Activated CD4-positive, alpha-beta T cell treated with anti-CD3 and anti-CD28 coated beads, Interleukin-2, amount 10 ng/mL, durations not matched to agents 24 days and 14 days (primary cell): ENCODE measurements around the gene SRPK2. TPM values are rescaled to one million over a fixed set of nuclear protein-coding genes. Genes with fewer than 3 reads are reported as not detected.
"Not testable (repeated sequence)": the region's sequence is repeated elsewhere in the genome, so short reads cannot be mapped to it uniquely, and the experiment has no call there.

ENCODE experiments used
- DNase-seq: peaks from one replicate; pipeline ENCODE4 v3.0.0; 2022
- H3K27ac Mint-ChIP-seq: one replicate; pipeline ENCODE4 v1.8.0; 2022; ENCODE audit warnings: mild to moderate bottlenecking, mixed read lengths
- H3K27me3 Mint-ChIP-seq: one replicate; pipeline ENCODE4 v1.8.0; 2022; ENCODE audit warnings: mixed read lengths
- H3K36me3 Mint-ChIP-seq: one replicate; pipeline ENCODE4 v1.8.0; 2022; ENCODE audit warnings: low read depth, mild to moderate bottlenecking, mixed read lengths
- H3K4me1 Mint-ChIP-seq: one replicate; pipeline ENCODE4 v1.8.0; 2021; ENCODE audit warnings: mixed read lengths
- H3K4me3 Mint-ChIP-seq: one replicate; pipeline ENCODE4 v1.8.0; 2022; ENCODE audit warnings: mild to moderate bottlenecking, moderate library complexity, mixed read lengths
- H3K9me3 Mint-ChIP-seq: one replicate; pipeline ENCODE4 v1.8.0; 2021; ENCODE audit warnings: mixed read lengths
- intact Hi-C: fragments of 100-400 bp; cut with micrococcal nuclease; formaldehyde crosslinking; loops from one replicate; pipeline ENCODE4 v1.15.1; 2023
- total RNA-seq: library from RNA; stranded (reverse); gene quantifications from 2 replicates; pipeline ENCODE4 v1.2.3, GENCODE V29; 2022

SRPK2 gene
- total RNA-seq, 1 donor from 2014 or later: 52.3 TPM

- Mint-ChIP-seq H3K4me1 (no peaks in the 10 kb centered on the region), H3K27ac (no peak overlapping the region), H3K27me3 (no peaks in the 10 kb centered on the region), H3K9me3 (no peaks in the 10 kb centered on the region), H3K4me3 (no peak overlapping the region), H3K36me3 (no peaks in the 10 kb centered on the region)
- no peak for DNase-seq
- intact Hi-C loops: no loop called here
Measured at GRCh38 chr7:105399043-105399725, 10.5 kb upstream of the SRPK2 start.

- Mint-ChIP-seq H3K27ac (no peak overlapping the region), H3K27me3 (no peaks in the 10 kb centered on the region), H3K9me3 (no peaks in the 10 kb centered on the region), H3K4me1 (peaks cover 5% of the 10 kb centered on the region), H3K4me3 (no peak overlapping the region), H3K36me3 (no peaks in the 10 kb centered on the region)
- DNase-seq: no peak
- intact Hi-C loops: no loop called here
Measured at GRCh38 chr7:105396566-105396965, 7.8 kb upstream of the SRPK2 start.

GRCh38 chr7:105391429-105391828 lies 2.7 kb upstream of the SRPK2 start:
- Mint-ChIP-seq H3K4me1 (peaks cover 17% of the 10 kb centered on the region), H3K27ac (no peak overlapping the region), H3K4me3 (no peak overlapping the region), H3K27me3 (peaks cover 2% of the 10 kb centered on the region), H3K36me3 (peaks cover 8% of the 10 kb centered on the region), H3K9me3 (no peaks in the 10 kb centered on the region)
- DNase-seq: no peak
- intact Hi-C loops: loop anchor here (2.0 kb wide), 1 partner anchor 85 kb away; no protein-coding TSS in a partner anchor

- no peak overlapping the region for H3K4me3 Mint-ChIP-seq
- DNase-seq: no peak
- no peaks in the 10 kb centered on the region for H3K9me3 Mint-ChIP-seq
- intact Hi-C loops: loop anchor here (2.0 to 5.0 kb wide), 7 partner anchors 37 to 443 kb away; partner anchors contain the start of gene RINT1
- H3K36me3 Mint-ChIP-seq: peaks cover 10% of the 10 kb centered on the region
- H3K27me3 Mint-ChIP-seq: peaks cover 2% of the 10 kb centered on the region
- H3K4me1 Mint-ChIP-seq: peaks cover 20% of the 10 kb centered on the region
- no peak overlapping the region for H3K27ac Mint-ChIP-seq
Measured at GRCh38 chr7:105389889-105390288, 1.2 kb upstream of the SRPK2 start.

GRCh38 chr7:105389088-105389650 lies 448 bp upstream of the SRPK2 start:
- Mint-ChIP-seq H3K36me3 (peaks cover 10% of the 10 kb centered on the region), H3K27ac (peak overlapping the region; percentile 97), H3K9me3 (no peaks in the 10 kb centered on the region), H3K4me3 (peak overlapping the region; percentile 98), H3K4me1 (peaks cover 20% of the 10 kb centered on the region), H3K27me3 (peaks cover 2% of the 10 kb centered on the region)
- intact Hi-C loops: loop anchor here (2.0 to 5.0 kb wide), 6 partner anchors 36 to 442 kb away; partner anchors contain the start of gene RINT1
- DNase-seq: peak; percentile 79

GRCh38 chr7:105387508-105388355 lies 989 bp downstream of the SRPK2 start:
- intact Hi-C loops: loop anchor here (2.0 to 5.0 kb wide), 6 partner anchors 35 to 440 kb away; partner anchors contain the start of gene RINT1
- peak; percentile 87 for DNase-seq
- Mint-ChIP-seq H3K9me3 (no peaks in the 10 kb centered on the region), H3K36me3 (peaks cover 10% of the 10 kb centered on the region), H3K4me3 (peak overlapping the region; percentile 92), H3K27me3 (peaks cover 2% of the 10 kb centered on the region), H3K27ac (peak overlapping the region; percentile 72), H3K4me1 (peaks cover 23% of the 10 kb centered on the region)

GRCh38 chr7:105377903-105378302 lies 10.8 kb downstream of the SRPK2 start:
- intact Hi-C loops: no loop called here
- DNase-seq: no peak
- H3K36me3 Mint-ChIP-seq: peaks cover 1% of the 10 kb centered on the region
- no peaks in the 10 kb centered on the region for H3K9me3 Mint-ChIP-seq
- no peaks in the 10 kb centered on the region for H3K27me3 Mint-ChIP-seq
- H3K4me3 Mint-ChIP-seq: no peak overlapping the region
- peaks cover 9% of the 10 kb centered on the region for H3K4me1 Mint-ChIP-seq
- H3K27ac Mint-ChIP-seq: no peak overlapping the region

GRCh38 chr7:105376908-105377533 lies 11.7 kb downstream of the SRPK2 start:
- peaks cover 8% of the 10 kb centered on the region for H3K4me1 Mint-ChIP-seq
- H3K36me3 Mint-ChIP-seq: peaks cover 1% of the 10 kb centered on the region
- H3K27ac Mint-ChIP-seq: no peak overlapping the region
- intact Hi-C loops: no loop called here
- no peaks in the 10 kb centered on the region for H3K9me3 Mint-ChIP-seq
- H3K27me3 Mint-ChIP-seq: no peaks in the 10 kb centered on the region
- H3K4me3 Mint-ChIP-seq: no peak overlapping the region
- no peak for DNase-seq

GRCh38 chr7:105369944-105370343 lies 18.8 kb downstream of the SRPK2 start:
- Mint-ChIP-seq H3K27me3 (no peaks in the 10 kb centered on the region), H3K27ac (no peak overlapping the region), H3K4me3 (no peak overlapping the region), H3K4me1 (peaks cover 6% of the 10 kb centered on the region), H3K9me3 (no peaks in the 10 kb centered on the region), H3K36me3 (peaks cover 6% of the 10 kb centered on the region)
- DNase-seq: no peak
- intact Hi-C loops: no loop called here

- peaks cover 6% of the 10 kb centered on the region for H3K4me1 Mint-ChIP-seq
- no peak for DNase-seq
- intact Hi-C loops: no loop called here
- no peak overlapping the region for H3K27ac Mint-ChIP-seq
- no peaks in the 10 kb centered on the region for H3K27me3 Mint-ChIP-seq
- H3K36me3 Mint-ChIP-seq: peaks cover 17% of the 10 kb centered on the region
- H3K9me3 Mint-ChIP-seq: peaks cover 4% of the 10 kb centered on the region
- H3K4me3 Mint-ChIP-seq: no peak overlapping the region
Measured at GRCh38 chr7:105367458-105367857, 21.3 kb downstream of the SRPK2 start.

GRCh38 chr7:105365541-105366534 lies 22.9 kb downstream of the SRPK2 start:
- Mint-ChIP-seq H3K27me3 (no peaks in the 10 kb centered on the region), H3K9me3 (peaks cover 4% of the 10 kb centered on the region), H3K4me3 (no peak overlapping the region), H3K36me3 (peaks cover 29% of the 10 kb centered on the region), H3K4me1 (peaks cover 6% of the 10 kb centered on the region), H3K27ac (no peak overlapping the region)
- DNase-seq: no peak
- intact Hi-C loops: no loop called here

- intact Hi-C loops: no loop called here
- Mint-ChIP-seq H3K4me3 (no peak overlapping the region), H3K4me1 (peaks cover 8% of the 10 kb centered on the region), H3K27me3 (no peaks in the 10 kb centered on the region), H3K27ac (no peak overlapping the region), H3K36me3 (peaks cover 34% of the 10 kb centered on the region), H3K9me3 (peaks cover 7% of the 10 kb centered on the region)
- DNase-seq: no peak
Measured at GRCh38 chr7:105364684-105365083, 24.0 kb downstream of the SRPK2 start.

- H3K27me3 Mint-ChIP-seq, intact Hi-C loops, H3K9me3 Mint-ChIP-seq, H3K4me1 Mint-ChIP-seq, DNase-seq, H3K4me3 Mint-ChIP-seq, H3K27ac Mint-ChIP-seq: not testable (repeated sequence)
- peaks cover 34% of the 10 kb centered on the region for H3K36me3 Mint-ChIP-seq
Measured at GRCh38 chr7:105363657-105364056, 25.1 kb downstream of the SRPK2 start.
